HUES6 (cell line): Measurements from ENCODE around the gene KLHL26.

Experiments
- H3K27ac ChIP-seq: 2 replicates; pipeline ENCODE4 v1.7.0; 2013; ENCODE audit warnings: low read depth, mild to moderate bottlenecking, low read length, inconsistent platforms
- H3K27me3 ChIP-seq: 2 replicates; pipeline ENCODE4 v1.6.1; 2013; ENCODE audit warnings: low read length; ENCODE audit not compliant: control insufficient read depth, insufficient read depth
- H3K36me3 ChIP-seq: 2 replicates; pipeline ENCODE4 v1.6.1; 2013; ENCODE audit warnings: low read length; ENCODE audit not compliant: control insufficient read depth, insufficient read depth
- H3K4me1 ChIP-seq: 2 replicates; pipeline ENCODE4 v1.6.1; 2013; ENCODE audit warnings: low read length; ENCODE audit not compliant: control insufficient read depth, insufficient read depth
- H3K4me3 ChIP-seq: 2 replicates; pipeline ENCODE4 v1.5.1; 2013; ENCODE audit warnings: low read depth, low read length
- H3K9ac ChIP-seq: one replicate; pipeline ENCODE4 v1.6.1; 2013; ENCODE audit warnings: mild to moderate bottlenecking, low read length
- H3K9me3 ChIP-seq: 2 replicates; pipeline ENCODE4 v1.6.1; 2013; ENCODE audit warnings: low read depth, low read length; ENCODE audit not compliant: control insufficient read depth, insufficient read depth

The KLHL26 gene

DNA sequence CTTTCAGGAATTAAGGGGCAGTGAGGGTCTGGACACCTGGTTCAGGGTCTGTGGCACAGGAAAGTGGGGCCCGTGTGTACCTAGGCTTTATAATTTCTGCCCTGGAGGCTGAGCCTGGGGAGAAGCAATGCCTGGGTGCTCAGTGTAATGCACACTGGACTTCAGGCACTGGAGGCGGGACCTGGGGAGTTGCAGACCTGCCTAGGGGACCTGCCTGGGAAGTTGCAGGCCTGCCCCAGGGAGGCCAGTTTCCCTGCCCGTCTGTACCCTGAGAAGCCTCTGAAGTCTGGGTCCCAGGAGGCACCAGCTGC lies 26.6 kb upstream of the KLHL26 start:
- H3K27ac ChIP-seq = no peak overlapping the region
- H3K4me3 ChIP-seq = peak overlapping the region; percentile 61
- no peaks in the 10 kb centered on the region for H3K36me3 ChIP-seq
- peaks cover 58% of the 10 kb centered on the region for H3K4me1 ChIP-seq
- H3K9ac ChIP-seq = peak overlapping the region; percentile 31
- peaks cover 95% of the 10 kb centered on the region for H3K27me3 ChIP-seq
- no peaks in the 10 kb centered on the region for H3K9me3 ChIP-seq

DNA sequence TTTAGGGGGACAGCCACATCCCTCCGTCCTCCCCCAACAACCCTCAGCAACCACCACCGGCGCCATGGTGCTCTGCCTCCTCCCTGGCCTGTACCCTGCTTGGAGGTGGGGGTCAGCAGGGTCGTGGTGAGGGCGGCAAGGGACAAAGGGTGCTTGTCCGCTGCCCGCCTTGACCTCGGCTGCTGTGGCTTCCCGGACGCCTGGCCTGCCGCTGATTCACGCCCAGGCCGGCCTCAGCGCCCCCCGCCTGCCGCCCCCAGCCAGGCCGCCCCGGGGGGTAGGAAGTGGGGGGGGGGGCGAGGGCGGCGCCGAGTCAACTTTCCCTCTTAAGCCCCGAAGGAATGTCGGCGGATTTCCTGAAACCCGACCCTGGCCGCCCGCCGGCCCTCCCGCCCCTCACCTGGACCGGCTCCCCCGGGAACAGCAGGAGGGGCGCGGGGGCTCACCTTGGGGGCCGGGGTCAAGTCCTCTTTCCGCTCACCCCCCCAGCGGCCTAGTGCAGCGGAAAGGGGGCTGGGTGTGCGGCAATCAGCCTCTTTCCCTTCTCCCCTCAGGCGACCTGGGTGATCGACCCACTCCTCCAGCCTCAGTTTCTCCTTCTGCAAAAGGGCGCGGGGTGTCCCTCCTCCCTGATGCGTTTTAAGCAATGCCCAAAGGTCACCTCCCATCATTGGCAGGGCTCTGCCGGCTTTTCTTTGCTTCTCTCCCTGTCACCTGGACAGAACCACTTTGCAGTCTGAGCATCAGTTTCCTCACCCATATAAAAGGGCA lies 26.1 kb upstream of the KLHL26 start:
- H3K27ac ChIP-seq = no peak overlapping the region
- H3K36me3 ChIP-seq = no peaks in the 10 kb centered on the region
- H3K4me3 ChIP-seq = peak overlapping the region; percentile 61
- peaks cover 53% of the 10 kb centered on the region for H3K4me1 ChIP-seq
- peak overlapping the region; percentile 31 for H3K9ac ChIP-seq
- H3K9me3 ChIP-seq = no peaks in the 10 kb centered on the region
- peaks cover 95% of the 10 kb centered on the region for H3K27me3 ChIP-seq

DNA sequence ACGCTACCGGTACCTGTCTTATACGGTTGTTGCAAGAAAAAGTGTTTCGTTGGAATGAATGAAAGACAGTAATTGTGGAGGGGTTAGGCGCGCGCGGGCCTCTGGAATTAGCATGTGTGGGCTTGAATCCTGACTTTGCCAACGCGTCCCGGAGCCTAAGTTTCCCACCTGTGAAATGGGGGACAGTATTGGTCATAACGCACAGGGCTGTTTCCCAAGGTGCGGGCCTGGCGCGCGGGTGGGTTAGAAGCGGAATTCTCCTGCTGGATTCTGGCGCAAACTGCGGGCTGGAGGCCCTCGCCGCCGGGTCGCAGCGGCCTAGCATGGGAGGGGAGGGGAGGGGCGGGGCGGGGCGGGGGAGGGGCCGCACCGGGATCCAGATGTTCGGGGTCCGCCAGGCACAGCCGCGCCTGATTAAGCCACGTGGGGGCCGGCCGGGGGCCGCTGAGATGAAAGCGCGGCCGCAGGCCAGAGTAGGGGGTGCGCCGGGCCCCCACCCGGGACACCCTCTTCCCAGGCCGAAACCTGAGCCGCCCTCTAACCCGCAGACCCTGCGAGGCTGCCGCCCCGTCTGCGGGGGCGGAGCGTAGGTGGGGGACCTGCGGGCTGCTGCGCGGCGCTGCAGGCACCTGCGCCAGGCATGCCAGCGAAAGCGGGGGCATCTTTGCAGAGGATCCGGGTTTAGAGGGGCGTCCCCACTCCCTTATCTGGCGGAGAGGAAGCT lies 25.3 kb upstream of the KLHL26 start:
- H3K9ac ChIP-seq = no peak overlapping the region
- H3K9me3 ChIP-seq = no peaks in the 10 kb centered on the region
- H3K27me3 ChIP-seq = peaks cover 96% of the 10 kb centered on the region
- H3K4me3 ChIP-seq = peak overlapping the region; percentile 69
- H3K27ac ChIP-seq = no peak overlapping the region
- no peaks in the 10 kb centered on the region for H3K36me3 ChIP-seq
- H3K4me1 ChIP-seq = peaks cover 53% of the 10 kb centered on the region

DNA sequence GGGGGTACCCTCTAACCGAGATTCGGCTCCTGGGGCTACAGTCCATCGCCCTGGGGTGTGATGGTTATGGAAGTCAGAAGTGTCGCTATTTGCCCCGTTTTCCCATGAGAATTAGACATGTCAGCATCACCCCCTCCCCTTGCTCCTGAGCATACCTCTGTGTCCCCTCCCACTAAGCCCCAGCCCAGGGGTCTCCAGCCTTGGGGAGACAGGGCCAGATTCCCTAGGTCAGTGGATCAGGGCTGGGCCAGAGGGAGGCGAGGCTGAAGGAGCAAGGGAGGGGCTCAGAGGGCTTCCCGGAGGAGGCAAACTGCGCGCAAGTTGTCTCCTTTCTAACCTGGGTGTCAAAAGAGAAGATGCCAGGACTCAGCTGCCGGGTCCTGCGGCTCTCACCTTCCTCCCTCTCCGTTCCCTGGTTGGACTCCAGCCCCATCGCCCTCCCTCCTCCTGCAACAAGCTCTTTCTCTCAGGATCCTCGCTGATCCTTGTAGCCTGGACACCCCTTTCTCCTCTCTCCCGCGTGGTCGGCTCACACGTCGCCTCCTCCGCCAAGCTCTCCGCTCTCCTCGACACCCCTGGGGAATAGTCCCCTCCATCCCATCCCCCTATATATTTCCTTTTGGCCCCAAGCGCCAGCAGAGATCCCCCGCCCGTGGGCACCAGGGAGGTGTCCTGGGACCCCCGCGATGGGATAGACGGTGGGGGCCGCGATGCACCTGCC lies 24.6 kb upstream of the KLHL26 start:
- no peak overlapping the region for H3K9ac ChIP-seq
- H3K27me3 ChIP-seq = peaks cover 98% of the 10 kb centered on the region
- H3K36me3 ChIP-seq = no peaks in the 10 kb centered on the region
- peaks cover 53% of the 10 kb centered on the region for H3K4me1 ChIP-seq
- no peaks in the 10 kb centered on the region for H3K9me3 ChIP-seq
- H3K4me3 ChIP-seq = peak overlapping the region; percentile 69
- no peak overlapping the region for H3K27ac ChIP-seq

DNA sequence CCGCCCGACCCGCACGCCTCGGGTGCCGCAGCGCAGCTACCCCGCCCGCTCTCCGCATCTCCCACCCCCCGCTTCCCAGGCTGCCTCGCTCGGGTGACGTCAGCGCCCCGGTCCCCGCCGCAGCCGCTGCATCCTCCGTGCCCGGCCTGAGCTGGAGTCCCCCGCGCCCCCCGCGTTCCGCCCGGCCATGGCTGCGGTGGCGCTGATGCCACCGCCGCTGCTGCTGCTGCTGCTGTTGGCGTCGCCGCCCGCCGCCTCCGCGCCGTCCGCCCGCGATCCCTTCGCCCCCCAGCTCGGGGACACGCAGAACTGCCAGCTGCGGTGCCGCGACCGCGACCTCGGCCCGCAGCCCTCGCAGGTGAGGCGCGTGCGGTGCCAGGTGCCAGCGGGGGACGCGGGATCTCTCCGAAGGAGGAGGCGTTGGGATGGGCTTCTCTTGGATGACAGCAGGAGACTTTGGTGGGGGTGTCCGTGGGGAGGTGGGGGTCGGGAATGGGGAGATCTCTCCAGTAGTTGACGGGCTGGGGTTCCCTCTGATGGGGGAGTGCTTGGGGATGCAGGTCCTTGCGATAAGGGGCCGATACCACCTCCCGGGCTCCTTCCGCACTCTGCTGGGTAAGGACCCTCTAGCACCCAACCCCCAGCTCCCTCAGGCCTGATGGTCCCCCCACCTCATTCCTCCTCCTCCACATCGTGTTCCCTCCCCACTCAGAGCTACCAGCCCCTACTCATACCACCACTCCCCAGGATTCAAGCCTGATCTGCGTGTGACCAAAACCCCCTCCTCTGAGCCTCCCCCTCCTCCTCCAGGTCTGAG lies 23.8 kb upstream of the KLHL26 start, which contains the start of gene TMEM59L:
Gene TMEM59L, plus strand, starts transcription at position 99 of the 817 bp plus-strand sequence. Its CDS starts 89 bp downstream, at position 188.
- Histone ChIP-seq H3K9ac (no peak within 1 kb of the TSS), H3K36me3 (no peaks in the 10 kb centered on the region), H3K4me3 (peak within 1 kb of the TSS; percentile 69), H3K9me3 (no peaks in the 10 kb centered on the region), H3K27ac (no peak within 1 kb of the TSS), H3K4me1 (peaks cover 46% of the 10 kb centered on the region), H3K27me3 (peaks cover 98% of the 10 kb centered on the region)

DNA sequence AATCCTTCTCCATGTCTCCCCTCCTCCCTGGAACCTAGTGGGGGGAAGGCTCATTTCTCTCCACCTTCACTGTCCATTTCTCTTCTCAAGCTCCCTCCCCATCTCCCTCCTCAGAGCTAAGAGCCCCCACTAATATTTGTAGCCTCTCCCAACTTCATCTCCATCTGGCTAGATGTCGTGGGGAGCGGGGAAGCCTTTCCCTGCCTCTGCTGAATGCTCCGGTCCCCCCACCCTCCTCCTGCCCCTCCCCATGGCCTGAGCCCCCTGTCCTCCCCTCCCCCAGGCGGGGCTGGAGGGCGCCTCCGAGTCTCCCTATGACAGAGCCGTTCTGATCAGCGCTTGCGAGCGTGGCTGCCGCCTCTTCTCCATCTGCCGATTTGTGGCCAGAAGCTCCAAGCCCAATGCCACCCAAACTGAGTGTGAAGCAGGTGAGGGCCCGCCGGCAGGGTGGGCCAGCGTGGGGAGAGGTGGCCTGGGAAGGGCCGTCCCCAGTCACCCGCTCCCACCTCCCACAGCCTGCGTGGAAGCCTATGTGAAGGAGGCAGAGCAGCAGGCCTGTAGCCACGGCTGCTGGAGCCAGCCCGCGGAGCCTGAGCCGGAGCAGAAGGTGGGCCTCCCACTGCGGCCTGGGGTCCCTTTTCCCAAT lies 23.1 kb upstream of the KLHL26 start:
- H3K36me3 ChIP-seq = no peaks in the 10 kb centered on the region
- H3K9me3 ChIP-seq = no peaks in the 10 kb centered on the region
- H3K4me1 ChIP-seq = peaks cover 40% of the 10 kb centered on the region
- H3K9ac ChIP-seq = no peak overlapping the region
- no peak overlapping the region for H3K27ac ChIP-seq
- peaks cover 91% of the 10 kb centered on the region for H3K27me3 ChIP-seq
- peak overlapping the region; percentile 69 for H3K4me3 ChIP-seq

DNA sequence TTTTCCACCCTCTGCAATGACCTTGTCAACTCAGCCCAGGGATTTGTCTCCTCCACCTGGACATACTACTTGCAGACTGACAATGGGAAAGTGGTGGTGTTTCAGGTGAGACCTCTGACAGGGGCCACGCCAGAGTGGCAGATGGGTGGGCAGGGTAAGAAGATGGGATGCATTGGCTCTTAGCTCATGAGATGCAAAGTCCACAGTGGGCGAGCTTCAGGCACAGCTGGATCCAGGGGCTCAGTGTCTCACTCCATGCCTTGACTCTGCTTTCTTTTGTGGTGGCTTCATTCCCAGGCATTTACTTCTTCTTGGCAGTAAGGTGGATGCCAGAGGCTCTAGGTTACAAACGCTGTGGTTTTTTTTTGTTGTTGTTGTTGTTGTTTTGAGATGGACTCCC lies 20.8 kb upstream of the KLHL26 start:
- Histone ChIP-seq H3K9me3 (no peaks in the 10 kb centered on the region), H3K27me3 (peaks cover 69% of the 10 kb centered on the region), H3K9ac (no peak overlapping the region), H3K36me3 (no peaks in the 10 kb centered on the region), H3K27ac (no peak overlapping the region), H3K4me3 (no peak overlapping the region), H3K4me1 (peaks cover 22% of the 10 kb centered on the region)

DNA sequence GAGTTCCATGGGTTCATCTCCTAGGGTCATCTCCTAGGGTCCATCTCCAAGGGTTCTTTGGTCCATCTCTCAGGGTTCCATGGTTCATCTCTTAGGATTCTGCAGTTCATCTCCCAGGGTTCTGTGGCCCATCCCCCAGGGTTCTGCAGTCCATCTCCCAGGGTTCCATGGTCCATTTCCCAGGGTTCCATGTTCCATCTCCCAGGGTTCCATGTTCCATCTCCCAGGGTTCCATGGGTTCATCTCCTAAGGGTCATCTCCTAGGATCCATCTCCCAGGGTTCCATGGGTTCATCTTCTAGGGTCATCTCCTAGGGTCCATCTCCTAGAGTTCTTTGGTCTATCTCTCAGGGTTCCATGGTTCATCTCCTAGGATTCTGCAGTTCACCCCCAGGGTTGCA lies 19.3 kb upstream of the KLHL26 start:
- Histone ChIP-seq H3K27me3 (peaks cover 54% of the 10 kb centered on the region), H3K27ac (no peak overlapping the region), H3K9ac (no peak overlapping the region), H3K4me1 (peaks cover 11% of the 10 kb centered on the region), H3K4me3 (no peak overlapping the region), H3K36me3 (no peaks in the 10 kb centered on the region), H3K9me3 (no peaks in the 10 kb centered on the region)

DNA sequence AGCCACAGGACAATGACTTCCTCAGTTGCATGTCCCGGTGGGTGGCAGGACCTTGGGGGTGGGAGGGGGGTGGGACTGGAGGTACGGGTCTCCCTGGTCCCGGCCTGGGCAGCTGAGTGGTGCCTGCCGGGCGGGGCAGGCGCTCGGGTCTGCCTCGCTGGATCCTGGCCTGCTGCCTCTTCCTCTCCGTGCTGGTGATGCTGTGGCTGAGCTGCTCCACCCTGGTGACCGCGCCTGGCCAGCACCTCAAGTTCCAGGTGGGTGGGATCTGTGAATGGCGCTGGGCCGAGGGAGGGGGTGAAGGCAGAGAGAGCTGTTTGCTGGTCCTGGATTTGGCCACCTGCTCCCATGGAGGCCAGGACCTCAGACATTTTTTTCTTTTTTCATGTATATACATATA lies 18.6 kb upstream of the KLHL26 start:
- Histone ChIP-seq H3K27me3 (peaks cover 47% of the 10 kb centered on the region), H3K36me3 (no peaks in the 10 kb centered on the region), H3K9me3 (no peaks in the 10 kb centered on the region), H3K4me3 (no peak overlapping the region), H3K9ac (no peak overlapping the region), H3K27ac (no peak overlapping the region), H3K4me1 (peaks cover 10% of the 10 kb centered on the region)

DNA sequence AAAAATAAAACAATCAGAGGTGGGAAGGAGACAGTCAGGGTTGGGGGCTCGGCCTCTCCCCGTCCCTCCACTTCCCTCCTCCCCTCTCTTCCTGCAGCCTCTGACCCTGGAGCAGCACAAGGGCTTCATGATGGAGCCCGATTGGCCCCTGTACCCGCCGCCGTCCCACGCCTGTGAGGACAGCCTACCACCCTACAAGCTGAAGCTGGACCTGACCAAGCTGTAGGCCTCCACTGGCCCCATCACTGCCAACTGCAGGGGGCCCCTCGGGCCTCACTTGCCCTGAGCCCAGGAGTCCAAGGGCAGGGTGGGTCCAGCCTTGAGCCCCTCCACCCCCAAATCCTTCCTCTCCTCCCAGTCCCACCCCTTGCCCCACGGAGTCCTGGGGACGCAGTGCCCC lies 16.5 kb upstream of the KLHL26 start:
- H3K27ac ChIP-seq = no peak overlapping the region
- H3K9ac ChIP-seq = no peak overlapping the region
- peaks cover 26% of the 10 kb centered on the region for H3K27me3 ChIP-seq
- H3K9me3 ChIP-seq = no peaks in the 10 kb centered on the region
- no peak overlapping the region for H3K4me3 ChIP-seq
- no peaks in the 10 kb centered on the region for H3K4me1 ChIP-seq
- H3K36me3 ChIP-seq = no peaks in the 10 kb centered on the region
